HT1080 (cell line): ENCODE measurements around the gene PCDH11Y. TPM values are rescaled to one million over a fixed set of nuclear protein-coding genes. Genes with fewer than 3 reads are reported as not detected.

ENCODE experiments used
- small RNA-seq: library from RNA; depleted of rRNA; stranded (forward); fragments of <200 nt; gene quantifications from one replicate; pipeline ENCODE3, GENCODE V24; 2014
- total RNA-seq: library from RNA; depleted of rRNA; stranded (reverse); fragments of >200 nt; shearing (Covaris generic); gene quantifications from 2 replicates; pipeline ENCODE4 v1.2.3, GENCODE V29; 2014

The PCDH11Y gene
- total RNA-seq, 1 experiment from 2014 or later, result not detected

Small RNA genes lying within 50 kb of the gene (small RNA-seq; reads per million reads assigned to genes)
- gene RNU2-57P (not detected), gene SNX3P1Y (not detected)
